SK-N-SH (cell line): ENCODE data around the gene KLK12.

Experiments
- CTCF ChIP-seq: fragments of 200-600 bp; sonication (generic); IDR thresholded peaks from 2 replicates; pipeline ENCODE4 v1.6.1; 2017; ENCODE audit warnings: antibody characterized with exemption, mild to moderate bottlenecking, moderate library complexity
- ELF1 ChIP-seq: IDR thresholded peaks from 2 replicates; pipeline ENCODE4 v1.4.0; 2012
- FOXJ3 ChIP-seq: sonication (generic); formaldehyde crosslinking; IDR thresholded peaks from 2 replicates; pipeline ENCODE4 v1.5.1; 2020; ENCODE audit warnings: mild to moderate bottlenecking, missing genetic modification reagents
- GABPA ChIP-seq: IDR thresholded peaks from 2 replicates; pipeline ENCODE4 v1.4.0; 2012; ENCODE audit warnings: low read depth, mild to moderate bottlenecking
- IRF3 ChIP-seq: fragments of 150-350 bp; IDR thresholded peaks from 2 replicates; pipeline ENCODE4 v1.6.1; 2016; ENCODE audit warnings: mild to moderate bottlenecking, low read depth, low read length
- JUND ChIP-seq: IDR thresholded peaks from 2 replicates; pipeline ENCODE4 v1.4.0; 2012
- MEF2A ChIP-seq: IDR thresholded peaks from 2 replicates; pipeline ENCODE4 v1.4.0; 2012; ENCODE audit warnings: low read depth, borderline replicate concordance
- REST ChIP-seq: IDR thresholded peaks from 2 replicates; pipeline ENCODE4 v1.6.1; 2012; ENCODE audit warnings: mild to moderate bottlenecking, low read depth, low read length, moderate library complexity
- RFX5 ChIP-seq: IDR thresholded peaks from 2 replicates; pipeline ENCODE4 v1.6.1; 2012; ENCODE audit warnings: mild to moderate bottlenecking, improper control_type of control experiment, low read length
- SIN3A ChIP-seq: IDR thresholded peaks from 2 replicates; pipeline ENCODE4 v1.6.1; 2012; ENCODE audit warnings: low read depth, mild to moderate bottlenecking, low read length, moderate library complexity, borderline replicate concordance
- USF2 ChIP-seq: fragments of 150-350 bp; IDR thresholded peaks from 2 replicates; pipeline ENCODE4 v1.6.1; 2017; ENCODE audit warnings: antibody characterized with exemption, low read length, low read depth, borderline replicate concordance
- YY1 ChIP-seq: IDR thresholded peaks from 2 replicates; pipeline ENCODE4 v1.4.0; 2012; ENCODE audit warnings: low read depth, mild to moderate bottlenecking
- TF ChIP-seq, protein P1 (sequence below): IDR thresholded peaks from 2 replicates; pipeline ENCODE4 v1.4.0; 2012; ENCODE audit warnings: low read depth

DNA sequence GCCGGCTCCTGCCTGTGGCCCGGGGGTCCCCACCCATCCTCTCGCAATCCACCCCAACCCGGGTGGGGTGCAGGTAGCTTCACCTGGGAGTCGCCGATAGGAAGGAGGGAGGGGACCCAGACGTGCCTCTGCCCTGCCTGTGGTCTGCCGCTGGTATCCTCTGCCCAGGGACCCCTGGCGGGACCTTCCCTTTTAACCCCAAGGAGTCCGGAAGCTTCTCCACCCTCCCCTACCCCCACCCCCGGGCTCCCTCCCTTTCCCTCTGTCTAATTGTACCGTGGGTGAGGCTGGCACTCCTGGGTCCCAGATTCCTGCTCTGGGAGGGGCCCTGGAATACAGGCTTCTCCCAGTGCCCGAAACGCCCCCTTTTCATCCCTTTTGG is 15.3 kb downstream of the KLK12 start, which contains the start of gene KLK10:
- TF ChIP-seq CTCF (no peak), YY1 (no peak), USF2 (no peak), RFX5 (no peak), SIN3A (no peak), MEF2A (no peak), ELF1 (no peak), JUND (no peak), GABPA (no peak), REST (no peak), FOXJ3 (CRISPR knock-in tag) (no peak), IRF3 (no peak)
- TF ChIP-seq, protein P1, sequence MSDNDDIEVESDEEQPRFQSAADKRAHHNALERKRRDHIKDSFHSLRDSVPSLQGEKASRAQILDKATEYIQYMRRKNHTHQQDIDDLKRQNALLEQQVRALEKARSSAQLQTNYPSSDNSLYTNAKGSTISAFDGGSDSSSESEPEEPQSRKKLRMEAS, result no peak
